HG02763 (cell line): ENCODE results near the gene NSMF.
"Not testable (repeated sequence)": the region's sequence is repeated elsewhere in the genome, so short reads cannot be mapped to it uniquely, and the experiment has no call there.

ENCODE experiments used
- ATAC-seq: cut with Tn5 transposase; IDR thresholded peaks from one replicate; pipeline ENCODE4 v1.9.1; 2021; ENCODE audit warnings: mild to moderate bottlenecking, moderate library complexity; ENCODE audit not compliant: unreplicated experiment

NSMF gene

DNA sequence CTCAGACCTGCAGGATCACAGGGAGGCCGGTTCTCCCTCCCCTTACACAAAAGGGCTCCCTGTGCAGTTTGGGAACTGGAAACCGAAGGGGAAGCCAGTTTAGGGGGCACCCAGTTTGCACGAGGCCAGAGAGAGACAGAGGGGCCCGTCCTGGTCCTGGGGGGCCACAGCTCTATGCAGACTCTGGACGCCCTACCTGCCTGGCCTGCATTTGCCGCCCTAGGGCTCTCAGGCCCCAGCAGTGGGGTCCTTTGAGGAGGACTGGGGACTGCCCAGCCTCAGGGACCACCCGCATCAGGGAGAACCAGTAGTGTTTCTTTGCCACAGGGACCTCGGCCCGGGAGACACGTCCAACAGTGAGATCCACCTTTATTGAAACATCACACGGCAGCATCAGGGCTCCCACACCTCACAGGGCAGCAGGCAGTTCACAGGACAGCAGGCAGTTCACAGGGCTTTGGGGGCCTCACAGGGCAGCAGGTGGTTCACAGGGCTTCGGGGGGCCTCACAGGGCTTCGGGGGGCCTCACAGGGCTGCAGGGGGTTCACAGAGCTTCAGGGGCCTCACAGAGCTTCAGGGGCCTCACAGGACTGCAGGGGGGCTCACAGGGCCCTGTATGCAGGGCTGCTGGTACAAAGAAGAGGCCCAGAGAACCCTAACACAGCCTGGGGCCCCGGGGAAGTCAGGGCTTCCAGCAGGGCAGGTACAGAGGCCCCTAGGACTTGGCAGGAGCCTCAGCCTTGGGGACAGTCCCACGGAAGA lies 648 bp upstream of the NSMF start:
- ATAC-seq: no peak

DNA sequence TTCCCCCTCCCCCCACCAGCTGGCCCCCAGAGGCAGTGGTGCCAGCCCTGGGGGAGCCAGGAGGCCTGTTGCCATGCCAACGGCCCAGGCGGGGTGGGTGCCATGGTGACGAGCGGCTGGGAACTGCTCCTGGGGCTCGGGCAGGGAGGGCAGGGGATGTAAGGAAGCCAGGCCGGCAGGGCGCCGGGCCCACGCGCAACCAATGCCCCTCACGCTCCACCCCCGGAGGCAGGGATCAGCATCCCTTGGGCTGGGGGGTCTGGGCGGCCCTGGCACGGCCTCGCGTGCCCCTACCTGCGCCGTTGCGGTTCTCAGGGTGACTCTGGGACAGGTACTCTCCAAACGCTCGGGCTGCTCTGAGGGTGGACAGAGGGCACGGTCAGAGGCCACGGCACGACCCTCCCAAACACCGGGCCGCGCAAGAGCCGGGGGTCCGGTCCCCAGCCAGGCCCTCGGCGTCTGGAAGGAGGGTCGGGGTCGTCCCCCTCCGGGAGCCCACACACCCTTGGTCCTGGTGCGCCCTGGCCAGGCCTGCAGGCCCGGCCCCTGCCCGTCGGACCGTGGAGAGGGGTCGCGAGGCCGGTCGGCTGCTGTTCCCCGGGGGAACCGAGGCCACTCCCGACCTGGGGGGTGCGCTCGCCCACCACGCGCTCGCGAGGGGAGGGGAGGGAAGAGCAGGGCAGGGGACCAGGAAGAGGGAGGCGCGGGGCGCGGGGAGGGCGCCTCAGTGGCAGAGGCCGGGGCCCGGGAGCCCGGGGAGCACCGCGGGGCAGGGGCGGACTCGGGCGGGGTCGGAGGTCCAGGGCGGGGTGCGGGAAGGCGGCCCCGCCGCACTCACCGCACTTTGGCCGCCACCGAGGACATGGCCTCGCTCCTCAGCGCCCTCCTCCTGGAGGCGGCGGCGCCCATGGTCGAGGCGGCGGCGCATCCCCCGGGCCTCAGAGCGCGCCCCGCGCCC lies 661 bp downstream of the NSMF start:
- ATAC-seq: peak; percentile 0

DNA sequence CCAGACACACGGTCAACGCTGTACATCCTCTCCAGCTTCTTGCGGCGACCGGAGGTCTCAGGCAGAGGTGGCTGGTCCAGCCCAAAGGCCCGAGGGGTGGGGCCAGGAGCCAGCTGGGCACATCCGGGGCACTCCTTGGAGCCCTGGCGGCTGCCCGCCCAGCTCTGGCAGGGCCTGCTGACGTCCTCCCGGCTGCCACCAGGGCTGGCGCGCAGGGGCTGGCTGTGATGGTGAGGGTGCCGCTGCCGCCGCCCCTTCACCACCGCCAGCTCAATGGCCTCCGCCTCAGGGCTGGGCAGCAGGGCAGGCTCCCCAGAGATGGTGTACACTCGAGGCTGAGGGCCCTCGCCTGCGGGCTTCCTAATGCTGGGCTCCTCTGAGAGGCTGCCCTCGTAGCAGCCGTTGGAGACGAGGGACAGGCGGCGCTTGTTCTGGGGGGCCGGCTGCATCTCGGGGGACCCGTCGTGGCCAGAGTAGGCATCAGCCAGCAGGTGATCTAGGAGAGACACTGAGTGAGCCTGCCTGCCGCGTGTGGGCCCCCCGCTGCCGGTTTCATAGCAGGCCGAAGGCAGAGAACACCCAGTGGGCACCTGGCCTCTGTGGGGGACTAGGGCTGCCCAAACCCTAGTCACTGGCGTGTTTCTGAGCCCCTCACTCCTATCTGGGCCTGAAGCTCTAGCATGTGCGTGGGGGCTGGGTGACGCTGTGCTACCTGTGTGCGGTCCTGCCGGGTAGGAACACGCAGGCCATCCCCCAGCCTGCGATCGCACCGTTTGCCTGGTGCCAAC lies 1.5 kb downstream of the NSMF start:
- no peak for ATAC-seq

DNA sequence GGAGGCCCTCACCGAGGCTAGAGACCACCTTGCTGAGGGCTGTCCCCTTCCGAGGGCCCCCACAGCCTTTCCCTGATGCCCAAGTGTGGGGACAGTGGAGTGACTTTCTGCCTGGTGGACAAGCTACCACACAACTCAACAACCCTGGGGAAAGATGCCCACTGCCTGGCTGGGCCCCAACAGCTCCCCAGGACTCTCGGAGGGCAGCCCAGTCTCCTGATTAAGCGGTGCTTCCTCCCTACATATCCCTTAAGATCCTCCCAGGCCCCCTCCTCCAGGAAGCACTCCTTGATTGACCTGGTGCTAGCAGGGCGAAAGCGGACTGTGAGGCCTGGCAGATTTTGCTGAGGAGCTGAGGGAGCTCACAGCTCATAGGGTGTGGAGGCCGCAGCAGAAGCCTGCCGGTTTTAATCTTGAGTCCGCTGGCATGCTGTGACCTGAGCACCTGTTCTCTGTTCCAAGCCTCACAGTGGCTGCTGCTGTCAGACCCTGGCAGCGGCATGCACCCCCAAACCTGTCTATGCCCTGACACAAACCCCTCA lies 2.2 kb downstream of the NSMF start:
- ATAC-seq: no peak

DNA sequence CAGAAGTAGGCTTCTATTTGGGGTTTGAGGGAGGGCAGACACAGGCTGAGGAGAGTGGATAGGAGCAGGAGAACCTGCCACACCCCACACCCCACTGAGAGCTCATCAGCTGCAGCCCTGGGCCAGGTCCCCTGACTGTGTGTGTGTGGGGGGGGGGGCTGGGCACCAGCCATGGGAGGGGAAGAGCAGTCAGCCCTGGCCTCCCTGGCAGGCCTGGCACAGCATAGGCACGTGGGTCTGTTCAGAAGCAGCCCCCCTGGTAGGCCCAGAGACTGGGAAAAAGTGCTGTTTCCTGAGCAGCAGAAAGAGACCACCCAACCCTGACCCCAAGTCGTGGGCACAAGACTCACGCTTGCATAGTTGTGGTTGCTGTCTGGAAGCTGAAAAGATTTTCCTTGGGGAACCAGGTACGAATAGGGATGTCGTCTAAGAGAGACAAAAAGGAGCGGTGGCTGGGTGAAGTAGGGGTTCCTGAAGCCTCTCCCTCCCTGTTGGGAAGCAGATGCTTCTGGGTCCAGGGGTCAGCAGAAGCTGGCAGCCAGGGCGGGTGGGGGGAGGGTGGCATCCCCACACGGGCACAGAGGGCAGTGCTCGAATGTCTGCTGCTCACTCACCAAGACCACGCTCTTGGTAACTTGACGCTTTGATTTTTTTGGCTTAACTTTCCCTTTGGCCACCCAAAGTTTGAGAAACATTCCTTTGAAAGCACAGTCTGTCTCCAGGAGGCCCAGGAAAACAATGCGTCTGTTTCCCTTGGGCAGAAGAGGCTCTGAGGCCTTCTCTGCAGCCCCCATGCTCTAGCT lies 2.9 kb downstream of the NSMF start:
- ATAC-seq: no peak

DNA sequence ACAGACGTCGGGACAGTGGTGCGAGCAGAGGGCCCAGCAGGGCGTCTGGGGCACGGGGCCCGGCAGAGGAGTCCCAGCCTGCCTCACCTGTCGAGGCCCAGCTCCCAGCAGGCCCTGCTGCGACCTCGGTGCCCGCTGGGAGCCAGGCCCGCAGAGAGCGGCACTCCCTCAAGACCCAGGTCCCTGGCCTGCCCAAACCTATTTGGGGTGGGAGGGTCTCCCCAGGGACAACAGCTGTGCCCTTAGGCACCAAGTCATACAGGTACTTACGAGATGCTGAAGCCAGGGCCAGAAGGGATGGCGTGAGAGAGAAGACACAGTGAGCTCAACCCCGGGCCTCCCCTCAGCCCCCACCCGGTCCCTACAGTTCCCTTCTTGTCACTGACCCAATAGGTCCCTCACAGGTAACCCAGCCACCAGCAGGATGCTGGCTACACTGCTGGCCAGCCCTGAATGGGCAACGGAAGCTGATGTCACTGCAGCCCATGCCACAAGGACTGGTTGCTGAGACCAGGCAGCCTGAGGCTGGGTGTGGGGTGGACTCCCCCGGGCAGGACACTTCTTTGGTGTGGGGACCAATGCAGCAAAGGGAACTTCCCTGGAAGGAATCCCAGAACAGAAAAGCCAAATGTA lies 3.7 kb downstream of the NSMF start:
- ATAC-seq: no peak

DNA sequence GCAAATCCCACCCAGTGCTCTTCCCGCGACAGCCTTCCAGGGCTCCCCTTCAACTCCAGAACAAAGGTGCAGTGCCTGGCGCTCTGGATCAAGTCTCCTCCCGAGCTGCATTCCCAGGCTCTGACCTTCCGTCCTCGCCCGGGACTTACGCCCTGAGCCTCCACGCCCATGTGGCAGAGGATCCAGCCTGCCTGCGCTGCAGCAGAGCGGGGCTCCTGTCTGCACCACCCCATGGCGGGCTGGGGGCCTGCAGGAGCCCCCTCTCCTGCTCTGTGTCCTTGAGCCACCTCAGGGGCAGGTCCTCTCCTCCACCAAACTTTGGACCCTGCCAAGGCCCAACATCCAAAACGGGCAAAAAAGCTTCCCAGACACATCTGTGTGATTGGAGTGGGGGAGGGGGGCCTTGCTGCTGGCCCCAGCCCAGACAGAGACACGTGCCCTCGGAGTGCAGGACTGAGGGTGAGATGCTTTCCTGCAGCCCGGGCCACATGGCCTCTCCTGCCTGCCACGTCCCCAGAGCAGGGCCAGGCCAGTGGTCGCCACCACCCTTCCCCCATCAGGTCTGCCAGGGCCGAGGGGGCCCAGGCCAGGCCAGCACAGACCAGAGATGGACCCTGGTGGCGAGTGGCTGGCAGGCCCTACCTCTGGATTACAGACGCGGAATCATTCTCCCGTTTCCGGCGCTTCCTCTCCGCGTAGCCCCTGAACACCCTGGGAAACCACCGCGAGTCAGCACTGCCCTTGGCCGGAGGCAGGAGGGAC lies 4.4 kb downstream of the NSMF start:
- no peak for ATAC-seq

DNA sequence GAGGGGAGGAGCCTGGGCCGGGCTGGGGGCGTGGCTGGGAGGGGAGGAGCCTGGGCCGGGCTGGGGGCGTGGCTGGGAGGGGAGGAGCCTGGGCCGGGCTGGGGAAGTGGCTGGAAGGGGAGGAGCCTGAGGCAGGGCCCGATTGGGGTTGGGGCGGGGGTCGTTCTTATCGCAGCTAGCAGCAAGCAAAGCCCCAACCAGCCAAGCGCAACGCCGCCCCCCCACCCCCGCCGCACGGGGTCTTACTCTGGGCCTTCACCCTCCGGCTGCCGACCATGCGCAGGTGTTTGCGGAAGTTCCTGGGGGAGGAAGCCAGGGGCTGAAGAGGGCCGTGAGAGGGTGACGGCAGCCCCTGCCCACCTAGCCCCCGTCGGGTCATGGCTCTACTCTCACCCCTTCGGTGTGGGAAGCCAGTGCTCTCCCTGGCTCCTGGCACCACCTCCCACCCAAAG lies 5.0 kb downstream of the NSMF start:
- ATAC-seq: no peak

DNA sequence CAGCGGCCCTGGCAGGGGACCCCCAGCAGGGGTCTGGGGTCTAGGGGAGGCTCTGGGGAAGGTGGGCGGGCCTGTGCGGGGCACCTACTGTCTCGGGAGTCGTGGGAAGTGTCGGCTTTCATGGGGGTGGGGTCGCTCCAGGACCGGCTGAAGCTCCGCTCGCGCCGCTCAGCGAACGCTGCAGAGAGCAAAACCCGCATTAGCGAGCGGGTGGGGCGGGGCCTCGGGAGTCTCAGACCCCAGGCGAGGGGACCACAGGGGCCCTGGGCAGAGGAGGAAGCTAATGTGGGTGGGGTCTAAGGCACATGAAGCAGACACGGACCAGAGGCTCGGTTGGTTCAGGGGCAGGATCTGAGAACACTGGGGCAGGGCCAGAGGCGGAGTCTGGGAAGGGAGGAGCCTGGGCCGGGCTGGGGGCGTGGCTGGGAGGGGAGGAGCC lies 5.5 kb downstream of the NSMF start:
- ATAC-seq: no peak

DNA sequence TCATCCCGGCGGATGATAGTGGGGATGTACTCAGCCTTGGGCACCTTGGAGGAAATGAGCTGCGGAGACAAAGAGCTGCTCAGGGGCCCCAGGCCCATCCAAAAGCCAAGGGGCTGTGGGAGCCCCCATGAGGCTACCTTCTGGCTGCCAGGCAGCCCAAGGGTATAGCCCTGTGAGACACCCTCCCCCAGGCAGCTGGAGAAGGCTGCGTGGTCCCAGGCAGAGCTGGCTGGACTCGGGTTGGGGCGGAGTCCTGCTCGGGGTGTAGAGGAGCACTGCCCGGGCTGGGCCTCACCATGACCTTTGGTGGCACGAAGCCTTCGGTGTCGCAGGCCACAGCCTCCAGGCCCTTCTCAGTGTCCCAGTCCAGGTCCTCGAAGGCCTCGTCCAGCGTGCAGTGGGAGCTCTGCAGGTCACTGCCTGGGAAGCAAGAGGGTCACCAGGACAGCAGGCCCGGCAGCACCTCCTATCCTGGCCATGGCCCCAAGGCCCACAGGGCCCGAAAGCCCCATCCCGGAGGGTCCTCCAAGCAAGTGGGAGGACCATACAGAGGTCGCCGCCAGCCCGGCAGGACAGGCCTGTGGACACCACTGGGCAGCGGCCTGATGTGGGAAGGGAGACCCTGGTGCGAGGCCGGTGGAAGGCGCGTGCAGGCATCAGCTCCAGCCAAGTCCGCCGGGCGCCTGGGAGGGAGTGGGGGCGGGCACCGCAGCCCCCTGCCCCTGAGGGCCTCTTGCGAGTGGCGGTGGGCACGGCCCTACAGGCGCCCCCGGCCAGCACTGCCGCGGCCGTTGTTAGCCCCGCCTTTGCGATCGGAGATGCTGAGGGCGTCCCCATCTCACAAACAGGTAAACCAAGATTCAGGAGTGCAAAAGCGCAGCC lies 6.1 kb downstream of the NSMF start:
- no peak for ATAC-seq

DNA sequence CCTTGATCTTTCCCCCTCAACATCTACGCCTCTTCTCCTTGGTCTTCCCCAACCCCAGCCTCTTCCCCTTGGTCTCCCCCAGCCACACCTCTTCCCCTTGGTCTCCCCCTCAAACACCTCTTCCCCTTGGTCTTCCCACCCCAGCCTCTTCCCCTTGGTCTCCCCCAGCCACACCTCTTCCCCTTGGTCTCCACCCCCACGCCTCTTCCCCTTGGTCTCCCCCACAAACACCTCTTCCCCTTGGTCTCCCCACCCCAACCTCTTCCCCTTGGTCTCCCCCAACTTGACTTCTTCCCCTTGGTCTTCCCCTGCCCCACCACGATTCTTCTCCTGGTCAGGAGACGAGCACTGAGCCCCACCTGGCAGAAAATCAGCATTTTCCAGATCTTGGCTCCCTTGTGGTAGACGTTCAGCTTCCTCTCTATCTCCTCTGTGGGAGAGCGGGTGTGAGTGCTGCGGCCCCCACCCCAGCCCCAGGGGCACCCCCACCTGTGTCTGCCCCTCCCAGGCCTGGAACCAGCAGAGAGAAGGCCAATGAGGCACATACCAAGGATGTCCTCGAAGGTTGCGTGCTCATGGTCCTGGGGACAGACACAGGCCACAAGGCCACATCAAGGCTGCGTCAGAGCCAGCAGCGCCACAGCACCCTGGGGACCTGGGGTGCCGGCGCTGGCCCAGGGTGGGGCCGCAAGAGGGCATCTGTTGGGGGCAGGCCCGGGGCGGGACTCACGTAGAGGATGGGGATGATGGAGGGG lies 7.0 kb downstream of the NSMF start:
- ATAC-seq: no peak

DNA sequence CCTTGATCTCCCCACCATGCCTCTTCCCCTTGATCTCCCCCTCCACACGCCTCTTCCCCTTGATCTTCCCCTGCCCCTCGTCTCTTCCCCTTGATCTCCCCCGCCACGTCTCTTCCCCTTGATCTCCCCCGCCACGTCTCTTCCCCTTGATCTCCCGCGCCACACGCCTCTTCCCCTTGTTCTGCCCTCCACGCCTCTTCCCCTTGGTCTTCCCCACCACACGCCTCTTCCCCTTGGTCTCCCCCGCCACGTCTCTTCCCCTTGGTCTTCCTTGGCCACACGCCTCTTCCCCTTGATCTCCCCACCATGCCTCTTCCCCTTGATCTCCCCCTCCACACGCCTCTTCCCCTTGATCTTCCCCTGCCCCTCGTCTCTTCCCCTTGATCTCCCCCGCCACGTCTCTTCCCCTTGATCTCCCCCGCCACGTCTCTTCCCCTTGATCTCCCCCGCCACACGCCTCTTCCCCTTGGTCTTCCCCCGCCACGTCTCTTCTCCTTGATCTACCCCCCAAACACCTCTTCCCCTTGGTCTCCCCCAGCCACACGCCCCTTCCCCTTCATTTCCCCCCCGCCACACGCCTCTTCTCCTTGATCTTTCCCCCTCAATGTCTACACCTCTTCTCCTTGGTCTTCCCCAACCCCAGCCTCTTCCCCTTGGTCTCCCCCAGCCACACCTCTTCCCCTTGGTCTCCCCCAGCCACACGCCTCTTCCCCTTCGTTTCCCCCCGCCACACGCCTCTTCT lies 7.7 kb downstream of the NSMF start:
- ATAC-seq: not testable (repeated sequence)

DNA sequence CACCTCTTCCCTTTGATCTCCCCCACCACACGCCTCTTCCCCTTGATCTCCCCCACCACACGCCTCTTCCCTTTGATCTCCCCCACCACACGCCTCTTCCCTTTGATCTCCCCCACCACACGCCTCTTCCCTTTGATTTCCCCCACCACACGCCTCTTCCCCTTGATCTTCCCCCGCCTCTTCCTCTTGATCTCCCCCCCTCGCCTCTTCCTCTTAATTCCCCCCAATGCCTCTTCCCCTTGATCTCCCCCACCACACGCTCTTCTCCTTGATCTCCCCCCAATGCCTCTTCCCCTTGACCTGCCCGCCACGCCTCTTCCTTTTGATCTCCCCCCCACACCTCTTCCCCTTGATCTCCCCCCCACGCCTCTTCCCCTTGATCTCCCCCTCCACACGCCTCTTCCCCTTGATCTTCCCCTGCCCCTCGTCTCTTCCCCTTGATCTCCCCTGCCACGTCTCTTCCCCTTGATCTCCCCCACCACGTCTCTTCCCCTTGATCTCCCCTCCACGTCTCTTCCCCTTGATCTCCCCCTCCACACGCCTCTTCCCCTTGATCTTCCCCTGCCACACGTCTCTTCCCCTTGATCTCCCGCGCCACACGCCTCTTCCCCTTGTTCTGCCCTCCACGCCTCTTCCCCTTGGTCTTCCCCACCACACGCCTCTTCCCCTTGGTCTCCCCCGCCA lies 8.5 kb downstream of the NSMF start:
- not testable (repeated sequence) for ATAC-seq

DNA sequence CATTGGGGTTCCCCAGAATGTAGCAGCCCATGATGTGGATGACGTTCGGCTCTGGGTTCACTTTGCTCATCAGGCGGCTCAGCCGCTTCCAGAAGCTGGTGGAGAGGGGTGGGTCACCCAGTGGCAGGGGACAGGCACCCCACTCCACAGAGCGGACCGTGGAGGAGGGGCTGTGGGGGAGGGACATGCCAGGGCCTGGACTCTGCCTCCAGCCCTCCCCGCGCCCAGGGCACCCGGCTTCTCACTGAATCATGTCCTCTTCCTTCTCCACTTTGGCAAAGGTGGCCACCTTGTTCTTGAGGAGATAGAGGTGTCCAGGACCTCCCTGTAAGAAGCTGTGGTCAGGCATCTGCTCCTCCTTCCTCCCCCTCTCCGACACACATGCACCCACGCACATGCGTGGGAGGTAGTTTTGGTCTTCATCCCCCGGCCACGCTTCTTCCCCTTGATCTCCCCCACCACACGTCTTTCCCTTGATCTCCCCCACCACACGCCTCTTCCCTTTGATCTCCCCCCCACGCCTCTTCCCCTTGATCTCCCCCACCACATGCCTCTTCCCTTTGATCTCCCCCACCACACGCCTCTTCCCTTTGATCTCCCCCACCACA lies 9.1 kb downstream of the NSMF start:
- ATAC-seq: no peak

DNA sequence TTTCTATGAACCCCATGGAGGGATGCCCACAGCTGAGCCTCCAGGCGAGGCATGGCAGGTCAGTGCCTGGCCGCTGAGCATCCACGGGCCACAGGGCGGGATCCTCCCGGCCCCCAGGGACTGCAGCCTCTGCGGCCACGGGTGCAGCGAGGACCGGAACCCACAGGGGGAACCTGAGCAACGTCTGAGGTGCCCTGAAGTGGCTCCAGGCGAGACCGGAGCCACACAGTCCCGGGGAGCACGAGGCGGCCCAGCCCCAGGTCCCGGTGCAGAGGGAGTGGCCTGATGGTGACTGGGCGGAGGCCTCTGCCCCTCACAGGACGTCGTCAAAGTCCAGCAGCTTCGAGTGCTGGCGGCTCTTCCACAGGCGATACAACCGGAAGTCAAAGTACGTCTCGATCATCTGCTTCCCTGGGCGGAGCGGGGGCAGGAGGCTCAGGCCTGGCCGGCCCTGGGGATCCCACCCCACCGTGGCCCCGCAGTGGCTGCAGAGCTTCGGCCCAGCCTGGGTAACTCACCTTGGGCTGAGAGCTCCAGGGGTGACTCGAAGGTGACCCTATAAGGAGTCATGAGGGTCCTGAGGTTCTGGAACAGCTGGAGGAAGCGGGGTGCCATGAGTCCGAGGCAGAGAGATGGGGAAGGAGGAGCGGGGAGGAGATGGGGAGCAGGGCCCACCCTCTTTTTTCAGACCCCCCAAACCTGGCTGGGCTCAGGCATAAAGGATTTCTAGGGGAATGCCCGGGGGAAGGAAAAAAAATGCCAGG lies 9.9 kb downstream of the NSMF start:
- ATAC-seq: no peak
